ENCODE results near the gene NRXN3. TPM values are rescaled to one million over a fixed set of nuclear protein-coding genes. Genes with fewer than 3 reads are reported as not detected.

The NRXN3 gene
- total RNA-seq, 2 donors from 2014 or later: not detected

DNA sequence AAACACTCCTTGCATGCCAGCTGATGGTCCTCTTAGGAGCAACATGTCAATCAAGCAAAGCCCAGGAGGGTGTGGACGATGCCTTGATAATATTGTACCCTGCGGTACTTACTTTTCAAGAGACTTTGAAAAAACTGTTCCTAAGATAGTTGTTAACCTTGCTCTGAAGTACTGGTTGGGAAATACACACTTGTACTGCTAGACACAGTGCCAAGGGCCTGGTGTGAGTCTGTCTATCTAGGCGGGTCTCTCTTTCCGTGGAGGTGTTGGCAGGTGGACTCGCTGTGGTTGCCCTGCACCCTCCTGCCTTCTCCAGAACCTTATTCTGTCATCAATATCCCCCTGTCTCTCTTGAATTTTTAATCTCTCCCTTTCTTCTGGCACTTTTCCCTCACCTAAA is 189.4 kb downstream of the NRXN3 start:
- ATAC-seq: no peak

DNA sequence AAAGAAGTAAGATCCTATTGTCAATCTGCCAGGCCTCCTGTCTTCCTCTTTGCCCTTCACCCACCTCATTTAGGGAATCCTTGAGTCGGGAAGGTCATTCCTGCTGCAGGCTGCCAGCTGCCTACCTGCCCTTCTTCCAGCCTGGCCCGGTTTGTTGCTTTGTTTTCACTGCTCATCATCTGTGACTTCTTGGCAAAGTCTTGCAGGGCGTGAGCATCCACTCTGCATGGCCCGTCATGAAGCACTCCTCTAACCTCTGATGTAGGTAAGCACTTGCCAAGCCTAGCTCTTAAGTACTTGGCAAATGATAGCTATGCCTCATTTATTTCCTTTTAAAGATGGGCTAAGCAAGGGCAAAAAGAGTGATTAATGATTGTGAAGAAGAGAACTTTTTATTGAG is 192.8 kb downstream of the NRXN3 start:
- ATAC-seq (no peak), DNase-seq (no peak)
- no peaks in the 10 kb centered on the region for H3K9me3 ChIP-seq (ENCODE audit: control insufficient read depth, low read length, poor library complexity, severe bottlenecking)
- Mint-ChIP-seq H3K27me3 (no peaks in the 10 kb centered on the region), H3K36me3 (ENCODE audit: low read depth) (no peaks in the 10 kb centered on the region), H3K4me3 (no peak overlapping the region), H3K27ac (no peak overlapping the region), H3K4me1 (no peaks in the 10 kb centered on the region)

More for the DNA sequence above, 189.4 kb downstream of the NRXN3 start:
- no peak overlapping the region for H3K4me3 Mint-ChIP-seq
- H3K27me3 Mint-ChIP-seq: no peaks in the 10 kb centered on the region
- no peaks in the 10 kb centered on the region for H3K36me3 Mint-ChIP-seq (ENCODE audit: low read depth)
- no peaks in the 10 kb centered on the region for H3K9me3 ChIP-seq (ENCODE audit: control insufficient read depth, low read length, poor library complexity, severe bottlenecking)
- H3K27ac Mint-ChIP-seq: no peak overlapping the region
- DNase-seq: no peak
- H3K4me1 Mint-ChIP-seq: no peaks in the 10 kb centered on the region

GRCh38 chr14:78367355-78367754 is 197.2 kb downstream of the NRXN3 start:
- Mint-ChIP-seq H3K27ac (no peak overlapping the region), H3K4me1 (no peaks in the 10 kb centered on the region), H3K4me3 (no peak overlapping the region), H3K36me3 (ENCODE audit: low read depth) (no peaks in the 10 kb centered on the region), H3K27me3 (no peaks in the 10 kb centered on the region)
- H3K9me3 ChIP-seq (ENCODE audit: control insufficient read depth, low read length, poor library complexity, severe bottlenecking): no peaks in the 10 kb centered on the region
- DNase-seq (no peak), ATAC-seq (no peak)

GRCh38 chr14:78383060-78383459 is 212.9 kb downstream of the NRXN3 start:
- no peak for DNase-seq
- no peaks in the 10 kb centered on the region for H3K27me3 Mint-ChIP-seq
- H3K4me3 Mint-ChIP-seq: no peak overlapping the region
- no peak for ATAC-seq
- no peaks in the 10 kb centered on the region for H3K36me3 Mint-ChIP-seq (ENCODE audit: low read depth)
- no peaks in the 10 kb centered on the region for H3K9me3 ChIP-seq (ENCODE audit: control insufficient read depth, low read length, poor library complexity, severe bottlenecking)
- no peak overlapping the region for H3K27ac Mint-ChIP-seq
- no peaks in the 10 kb centered on the region for H3K4me1 Mint-ChIP-seq

GRCh38 chr14:78398216-78398615 is 228.0 kb downstream of the NRXN3 start:
- H3K27me3 Mint-ChIP-seq: no peaks in the 10 kb centered on the region
- H3K4me3 Mint-ChIP-seq: no peak overlapping the region
- peaks cover 3% of the 10 kb centered on the region for H3K9me3 ChIP-seq (ENCODE audit: control insufficient read depth, low read length, poor library complexity, severe bottlenecking)
- no peak overlapping the region for H3K27ac Mint-ChIP-seq
- no peaks in the 10 kb centered on the region for H3K4me1 Mint-ChIP-seq
- ATAC-seq (no peak), DNase-seq (no peak)
- no peaks in the 10 kb centered on the region for H3K36me3 Mint-ChIP-seq (ENCODE audit: low read depth)

GRCh38 chr14:78399316-78399889 is 229.2 kb downstream of the NRXN3 start:
- no peak for ATAC-seq
- Mint-ChIP-seq H3K4me1 (no peaks in the 10 kb centered on the region), H3K4me3 (no peak overlapping the region), H3K27me3 (peaks cover 5% of the 10 kb centered on the region), H3K27ac (no peak overlapping the region), H3K36me3 (ENCODE audit: low read depth) (no peaks in the 10 kb centered on the region)
- DNase-seq: no peak
- H3K9me3 ChIP-seq (ENCODE audit: control insufficient read depth, low read length, poor library complexity, severe bottlenecking): peaks cover 3% of the 10 kb centered on the region

GRCh38 chr14:78401866-78402265 is 231.7 kb downstream of the NRXN3 start:
- Mint-ChIP-seq H3K4me3 (no peak overlapping the region), H3K36me3 (ENCODE audit: low read depth) (no peaks in the 10 kb centered on the region), H3K27ac (no peak overlapping the region), H3K4me1 (no peaks in the 10 kb centered on the region), H3K27me3 (peaks cover 12% of the 10 kb centered on the region)
- no peak for ATAC-seq
- peaks cover 3% of the 10 kb centered on the region for H3K9me3 ChIP-seq (ENCODE audit: control insufficient read depth, low read length, poor library complexity, severe bottlenecking)
- DNase-seq: no peak

DNA sequence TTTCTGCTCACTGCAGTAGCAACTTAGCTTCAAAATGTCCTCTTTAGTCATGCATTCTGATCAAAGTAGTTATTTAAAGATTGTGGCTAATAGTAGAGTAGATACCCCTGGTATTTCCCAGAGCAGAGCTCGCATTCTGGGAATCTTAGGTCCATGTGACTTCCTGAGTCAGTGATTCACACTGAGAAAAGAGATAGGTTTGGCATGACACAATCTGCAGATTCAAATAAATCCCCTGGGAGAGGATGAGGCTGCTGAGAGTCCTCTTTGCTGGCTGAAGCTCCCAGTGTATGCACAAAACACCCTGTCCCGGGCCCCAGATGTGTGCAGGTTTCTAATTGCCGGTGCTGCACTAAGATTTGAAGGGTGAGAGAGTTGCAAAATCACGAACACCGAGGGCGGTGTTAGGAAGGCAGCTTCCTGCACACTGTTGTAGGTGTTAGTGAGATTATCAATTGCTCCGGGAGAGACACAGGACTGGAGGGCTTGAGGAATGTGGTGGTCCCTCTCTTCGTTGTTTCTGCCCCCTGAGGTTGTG is 233.2 kb downstream of the NRXN3 start:
- peaks cover 12% of the 10 kb centered on the region for H3K27me3 Mint-ChIP-seq
- no peaks in the 10 kb centered on the region for H3K4me1 Mint-ChIP-seq
- peaks cover 3% of the 10 kb centered on the region for H3K9me3 ChIP-seq (ENCODE audit: control insufficient read depth, low read length, poor library complexity, severe bottlenecking)
- H3K27ac Mint-ChIP-seq: no peak overlapping the region
- DNase-seq: no peak
- H3K4me3 Mint-ChIP-seq: no peak overlapping the region
- no peak for ATAC-seq
- no peaks in the 10 kb centered on the region for H3K36me3 Mint-ChIP-seq (ENCODE audit: low read depth)

DNA sequence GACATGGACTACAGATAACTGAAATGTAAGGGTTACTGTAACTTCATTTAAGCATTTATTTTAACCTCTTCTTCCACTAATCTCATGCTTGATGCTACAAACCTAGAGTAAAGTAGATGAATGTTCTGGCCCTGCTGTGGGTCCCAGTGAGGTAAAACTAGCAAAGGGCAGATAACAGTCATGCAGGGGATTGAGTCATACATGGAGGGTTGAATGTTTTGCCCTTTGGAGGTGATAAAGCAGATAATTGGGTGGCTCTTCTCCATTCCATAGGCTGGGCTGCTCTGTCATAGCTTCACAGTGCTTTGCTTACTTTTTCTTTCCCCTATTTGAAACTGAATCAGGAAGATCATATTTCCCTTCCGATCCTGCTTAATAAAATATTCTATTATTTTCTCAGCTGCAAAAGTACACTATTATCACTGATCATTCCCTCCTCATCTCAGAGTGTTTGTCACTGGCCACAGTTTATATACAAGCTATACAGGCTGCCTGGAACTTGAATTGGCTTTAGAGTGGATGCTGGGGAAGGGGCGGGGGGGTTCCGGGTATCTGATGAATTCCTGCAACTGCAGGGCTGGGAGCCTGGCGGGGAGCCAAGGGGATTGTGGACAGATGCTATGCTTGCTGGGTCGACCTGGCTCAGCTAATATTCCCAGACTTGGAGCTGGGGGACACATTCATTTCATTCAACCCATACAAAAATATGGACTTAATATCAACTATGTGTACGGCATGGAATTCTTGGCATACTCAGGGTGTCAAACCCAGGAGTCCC is 235.1 kb downstream of the NRXN3 start:
- H3K4me1 Mint-ChIP-seq: no peaks in the 10 kb centered on the region
- H3K4me3 Mint-ChIP-seq: no peak overlapping the region
- no peaks in the 10 kb centered on the region for H3K9me3 ChIP-seq (ENCODE audit: control insufficient read depth, low read length, poor library complexity, severe bottlenecking)
- no peaks in the 10 kb centered on the region for H3K36me3 Mint-ChIP-seq (ENCODE audit: low read depth)
- ATAC-seq (no peak), DNase-seq (no peak)
- H3K27me3 Mint-ChIP-seq: peaks cover 12% of the 10 kb centered on the region
- no peak overlapping the region for H3K27ac Mint-ChIP-seq

- Mint-ChIP-seq H3K27ac (no peak overlapping the region), H3K36me3 (ENCODE audit: low read depth) (no peaks in the 10 kb centered on the region), H3K4me1 (no peaks in the 10 kb centered on the region), H3K27me3 (no peaks in the 10 kb centered on the region), H3K4me3 (no peak overlapping the region)
- DNase-seq (no peak), ATAC-seq (no peak)
- H3K9me3 ChIP-seq (ENCODE audit: control insufficient read depth, low read length, poor library complexity, severe bottlenecking): no peaks in the 10 kb centered on the region
Measured at GRCh38 chr14:78412475-78412874, 242.3 kb downstream of the NRXN3 start.

- Mint-ChIP-seq H3K27me3 (no peaks in the 10 kb centered on the region), H3K27ac (no peak overlapping the region), H3K4me1 (no peaks in the 10 kb centered on the region), H3K36me3 (ENCODE audit: low read depth) (no peaks in the 10 kb centered on the region), H3K4me3 (no peak overlapping the region)
- H3K9me3 ChIP-seq (ENCODE audit: control insufficient read depth, low read length, poor library complexity, severe bottlenecking): no peaks in the 10 kb centered on the region
- no peak for ATAC-seq
- DNase-seq: no peak
Measured at GRCh38 chr14:78414172-78414571, 244.0 kb downstream of the NRXN3 start.

- H3K9me3 ChIP-seq (ENCODE audit: control insufficient read depth, low read length, poor library complexity, severe bottlenecking): no peaks in the 10 kb centered on the region
- Mint-ChIP-seq H3K27me3 (no peaks in the 10 kb centered on the region), H3K4me1 (no peaks in the 10 kb centered on the region)
Measured at GRCh38 chr14:78417532-78417931, 247.4 kb downstream of the NRXN3 start.

DNA sequence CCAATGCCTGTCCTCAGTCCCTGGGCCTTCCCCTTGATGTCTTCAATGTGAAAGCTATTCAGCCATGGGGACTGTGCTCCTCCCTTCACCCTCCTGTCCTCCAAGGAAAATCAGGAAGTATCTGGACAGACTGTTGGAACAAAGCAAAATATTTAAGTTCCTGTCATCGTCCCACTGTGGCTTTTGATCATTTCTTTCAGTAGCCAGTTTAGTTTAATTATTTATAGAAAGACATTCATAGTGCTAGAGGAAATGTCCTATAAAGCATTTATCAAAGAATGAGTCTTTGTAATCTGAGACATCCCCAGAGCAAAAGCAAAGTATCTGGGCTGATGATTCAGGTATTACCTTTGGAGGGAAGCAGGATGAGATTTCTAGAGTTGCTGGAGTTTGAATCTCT is 254.1 kb downstream of the NRXN3 start:
- Mint-ChIP-seq H3K4me1 (no peaks in the 10 kb centered on the region), H3K36me3 (ENCODE audit: low read depth) (no peaks in the 10 kb centered on the region), H3K4me3 (no peak overlapping the region), H3K27ac (no peak overlapping the region), H3K27me3 (peaks cover 5% of the 10 kb centered on the region)
- DNase-seq: no peak
- H3K9me3 ChIP-seq (ENCODE audit: control insufficient read depth, low read length, poor library complexity, severe bottlenecking): no peaks in the 10 kb centered on the region
- ATAC-seq: no peak

More at GRCh38 chr14:78417532-78417931, 247.4 kb downstream of the NRXN3 start:
- H3K27ac Mint-ChIP-seq: no peak overlapping the region
- ATAC-seq (no peak), DNase-seq (no peak)
- no peak overlapping the region for H3K4me3 Mint-ChIP-seq
- H3K36me3 Mint-ChIP-seq (ENCODE audit: low read depth): no peaks in the 10 kb centered on the region

DNA sequence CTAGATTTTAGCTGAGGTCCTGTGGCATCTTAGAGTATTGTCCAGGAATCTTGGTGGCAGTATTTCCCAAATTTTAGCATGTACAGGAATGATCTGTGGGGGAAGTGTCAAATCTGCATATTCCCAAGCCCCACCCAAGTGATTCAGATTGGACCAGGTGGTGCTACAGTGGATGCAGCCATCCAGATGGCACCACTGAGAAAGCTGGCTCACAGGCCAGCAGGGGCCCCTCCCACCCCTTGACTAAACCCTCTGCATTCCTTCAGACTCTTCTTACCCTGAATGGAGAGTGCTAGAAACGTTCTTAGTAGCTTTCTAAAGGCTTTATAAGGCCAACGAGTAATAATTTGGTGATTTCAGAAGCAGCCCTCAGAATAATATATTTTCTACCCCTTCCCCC is 255.2 kb downstream of the NRXN3 start:
- Mint-ChIP-seq H3K4me3 (no peak overlapping the region), H3K27me3 (peaks cover 5% of the 10 kb centered on the region), H3K36me3 (ENCODE audit: low read depth) (no peaks in the 10 kb centered on the region), H3K27ac (no peak overlapping the region), H3K4me1 (no peaks in the 10 kb centered on the region)
- no peak for ATAC-seq
- H3K9me3 ChIP-seq (ENCODE audit: control insufficient read depth, low read length, poor library complexity, severe bottlenecking): no peaks in the 10 kb centered on the region
- DNase-seq: no peak
